KOPT-K1 (cell line): Measurements from ENCODE around the gene RSPO4.

ENCODE experiments used
- H3K27ac ChIP-seq: fragments of 200-600 bp; sonication (generic); 2 replicates; pipeline ENCODE4 v1.5.1; 2016; ENCODE audit warnings: antibody characterized with exemption, mild to moderate bottlenecking, low read depth, low read length; ENCODE audit not compliant: poor library complexity, severe bottlenecking
- H3K36me3 ChIP-seq: fragments of 200-600 bp; sonication (generic); 2 replicates; pipeline ENCODE4 v1.5.1; 2017; ENCODE audit warnings: antibody characterized with exemption, mild to moderate bottlenecking, low read length, moderate library complexity; ENCODE audit not compliant: insufficient read depth
- H3K9me3 ChIP-seq: fragments of 200-600 bp; sonication (generic); 2 replicates; pipeline ENCODE4 v1.5.1; 2017; ENCODE audit warnings: antibody characterized with exemption, low read length, mild to moderate bottlenecking; ENCODE audit not compliant: insufficient read depth, poor library complexity, severe bottlenecking

The RSPO4 gene

GRCh38 chr20:1015181-1015580, 13.1 kb upstream of the RSPO4 start:
- no peaks in the 10 kb centered on the region for H3K9me3 ChIP-seq
- H3K27ac ChIP-seq, result no peak overlapping the region
- no peaks in the 10 kb centered on the region for H3K36me3 ChIP-seq

- Histone ChIP-seq H3K27ac (no peak overlapping the region), H3K9me3 (no peaks in the 10 kb centered on the region), H3K36me3 (no peaks in the 10 kb centered on the region)
Measured at GRCh38 chr20:1014471-1014870, 12.4 kb upstream of the RSPO4 start.

- Histone ChIP-seq H3K27ac (no peak overlapping the region), H3K36me3 (no peaks in the 10 kb centered on the region), H3K9me3 (no peaks in the 10 kb centered on the region)
Measured at GRCh38 chr20:1013566-1014340, 11.6 kb upstream of the RSPO4 start.

- Histone ChIP-seq H3K27ac (no peak overlapping the region), H3K9me3 (no peaks in the 10 kb centered on the region), H3K36me3 (no peaks in the 10 kb centered on the region)
Measured at GRCh38 chr20:1012359-1013168, 10.5 kb upstream of the RSPO4 start.

GRCh38 chr20:1010659-1011058, 8.5 kb upstream of the RSPO4 start:
- no peaks in the 10 kb centered on the region for H3K36me3 ChIP-seq
- no peak overlapping the region for H3K27ac ChIP-seq
- no peaks in the 10 kb centered on the region for H3K9me3 ChIP-seq

- Histone ChIP-seq H3K27ac (no peak overlapping the region), H3K36me3 (no peaks in the 10 kb centered on the region), H3K9me3 (no peaks in the 10 kb centered on the region)
Measured at GRCh38 chr20:1005452-1006027, 3.4 kb upstream of the RSPO4 start.

- H3K27ac ChIP-seq, result no peak overlapping the region
- no peaks in the 10 kb centered on the region for H3K36me3 ChIP-seq
- H3K9me3 ChIP-seq, result no peaks in the 10 kb centered on the region
Measured at GRCh38 chr20:1003920-1004697, 2.0 kb upstream of the RSPO4 start.

- H3K27ac ChIP-seq, result no peak overlapping the region
- no peaks in the 10 kb centered on the region for H3K9me3 ChIP-seq
- H3K36me3 ChIP-seq, result no peaks in the 10 kb centered on the region
Measured at GRCh38 chr20:1002682-1003561, 811 bp upstream of the RSPO4 start.

- Histone ChIP-seq H3K36me3 (no peaks in the 10 kb centered on the region), H3K9me3 (no peaks in the 10 kb centered on the region), H3K27ac (no peak overlapping the region)
Measured at GRCh38 chr20:1001116-1001515, 995 bp downstream of the RSPO4 start.

- no peak overlapping the region for H3K27ac ChIP-seq
- H3K9me3 ChIP-seq, result no peaks in the 10 kb centered on the region
- H3K36me3 ChIP-seq, result no peaks in the 10 kb centered on the region
Measured at GRCh38 chr20:998231-998830, 3.8 kb downstream of the RSPO4 start.

GRCh38 chr20:997486-997885, 4.6 kb downstream of the RSPO4 start:
- H3K36me3 ChIP-seq, result no peaks in the 10 kb centered on the region
- no peak overlapping the region for H3K27ac ChIP-seq
- no peaks in the 10 kb centered on the region for H3K9me3 ChIP-seq

GRCh38 chr20:997016-997415, 5.1 kb downstream of the RSPO4 start:
- no peaks in the 10 kb centered on the region for H3K9me3 ChIP-seq
- no peak overlapping the region for H3K27ac ChIP-seq
- no peaks in the 10 kb centered on the region for H3K36me3 ChIP-seq

- H3K9me3 ChIP-seq, result no peaks in the 10 kb centered on the region
Measured at GRCh38 chr20:995170-995569, 6.9 kb downstream of the RSPO4 start.

More at GRCh38 chr20:995170-995569, 6.9 kb downstream of the RSPO4 start:
- H3K27ac ChIP-seq, result no peak overlapping the region
- no peaks in the 10 kb centered on the region for H3K36me3 ChIP-seq
